WTC11 (cell line): ENCODE results near the gene LYL1. TPM values are rescaled to one million over a fixed set of nuclear protein-coding genes. Genes with fewer than 3 reads are reported as not detected.
A peak's percentile ranks its signal among the peaks of the same experiment; 100 is the strongest.

Experiments used
- ATAC-seq: fragments of 200-7000 bp; cut with Tn5 transposase; 2 replicates; pipeline ENCODE4 v1.10.0; 2021; ENCODE audit warnings: mild to moderate bottlenecking, moderate library complexity
- CTCF ChIA-PET: fragments of 300-600 bp; sonication (Branson Sonifier 250); formaldehyde crosslinking; loops from one replicate; lab custom pipeline; 2021; ENCODE audit warnings: antibody characterized with exemption; lab: Charles Lee
- POLR2A ChIA-PET: fragments of 350-600 bp; sonication (Branson Sonifier 250); formaldehyde crosslinking; loops from one replicate; lab custom pipeline; 2021; ENCODE audit warnings: antibody characterized with exemption; lab: Charles Lee
- DNase-seq: peaks from one replicate; pipeline ENCODE4 v3.0.0; 2021; ENCODE audit warnings: low spot score
- H3K27ac Mint-ChIP-seq: 2 replicates; pipeline ENCODE4 v1.8.0; 2021; ENCODE audit warnings: mixed read lengths
- H3K27me3 Mint-ChIP-seq: 2 replicates; pipeline ENCODE4 v1.8.0; 2021; ENCODE audit warnings: low read depth, mild to moderate bottlenecking, moderate library complexity, mixed read lengths
- H3K36me3 Mint-ChIP-seq: 2 replicates; pipeline ENCODE4 v1.8.0; 2021; ENCODE audit warnings: mixed read lengths
- H3K4me1 Mint-ChIP-seq: 2 replicates; pipeline ENCODE4 v1.8.0; 2022; ENCODE audit warnings: mixed read lengths
- H3K4me3 Mint-ChIP-seq: 2 replicates; pipeline ENCODE4 v1.8.0; 2021; ENCODE audit warnings: mild to moderate bottlenecking, moderate library complexity, mixed read lengths
- H3K9me3 Mint-ChIP-seq: 2 replicates; pipeline ENCODE4 v1.8.0; 2021; ENCODE audit warnings: mixed read lengths
- ATF2 ChIP-seq: sonication (generic); formaldehyde crosslinking; IDR thresholded peaks from 2 replicates; pipeline ENCODE4 v1.8.1; 2022; ENCODE audit warnings: low read depth, missing genetic modification reagents, borderline replicate concordance
- HMGA2 ChIP-seq: fragments of 250-450 bp; sonication (Bioruptor Pico); IDR thresholded peaks from 2 replicates; pipeline ENCODE4 v1.4.0; 2021; ENCODE audit warnings: mild to moderate bottlenecking, moderate library complexity
- IRF1 ChIP-seq: sonication (generic); formaldehyde crosslinking; IDR thresholded peaks from 2 replicates; pipeline ENCODE4 v1.8.0; 2023; ENCODE audit warnings: missing genetic modification reagents
- ZNF281 ChIP-seq: sonication (generic); formaldehyde crosslinking; IDR thresholded peaks from 2 replicates; pipeline ENCODE4 v1.8.0; 2023; ENCODE audit warnings: mild to moderate bottlenecking, missing genetic modification reagents
- ZNF423 ChIP-seq: fragments of 250-450 bp; sonication (Bioruptor Pico); IDR thresholded peaks from 2 replicates; pipeline ENCODE4 v2.1.2; 2022; ENCODE audit warnings: mild to moderate bottlenecking, moderate library complexity
- total RNA-seq: library from RNA; stranded (reverse); gene quantifications from 3 replicates; pipeline ENCODE4 v1.2.3, GENCODE V29; 2021
- TF ChIP-seq, protein P1 (sequence below): sonication (generic); formaldehyde crosslinking; IDR thresholded peaks from 2 replicates; pipeline ENCODE4 v1.8.0; 2022; ENCODE audit warnings: missing genetic modification reagents
- TF ChIP-seq, protein P2 (sequence below): fragments of 200-600 bp; IDR thresholded peaks from 2 replicates; pipeline ENCODE4 v1.8.0; 2022; ENCODE audit warnings: antibody characterized with exemption

Gene LYL1
- total RNA-seq, 1 experiment from 2014 or later = 1.2 TPM

- Mint-ChIP-seq H3K4me1 (peaks cover 38% of the 10 kb centered on the region), H3K4me3 (peak overlapping the region; percentile 89), H3K27me3 (peaks cover 66% of the 10 kb centered on the region), H3K9me3 (no peaks in the 10 kb centered on the region), H3K27ac (no peak overlapping the region), H3K36me3 (no peaks in the 10 kb centered on the region)
- ATAC-seq (peak; percentile 11), DNase-seq (peak; percentile 45)
- ChIA-PET POLR2A (interaction anchor here (0.5 to 1.6 kb wide), 9 partner anchors 10 to 740 kb away, joined by 3 to 6 read pairs (median 3); no protein-coding TSS in a partner anchor), CTCF (interaction anchor here (0.6 to 9.2 kb wide), 27 partner anchors 10 to 210 kb away, joined by 3 to 276 read pairs (median 11); partner anchors contain the start of genes IER2, NACC1, STX10 and TRMT1)
- TF ChIP-seq ZNF281 (CRISPR knock-in tag) (no peak), HMGA2 (CRISPR knock-in tag) (no peak), IRF1 (no peak), ZNF423 (no peak)
- TF ChIP-seq, protein P1, sequence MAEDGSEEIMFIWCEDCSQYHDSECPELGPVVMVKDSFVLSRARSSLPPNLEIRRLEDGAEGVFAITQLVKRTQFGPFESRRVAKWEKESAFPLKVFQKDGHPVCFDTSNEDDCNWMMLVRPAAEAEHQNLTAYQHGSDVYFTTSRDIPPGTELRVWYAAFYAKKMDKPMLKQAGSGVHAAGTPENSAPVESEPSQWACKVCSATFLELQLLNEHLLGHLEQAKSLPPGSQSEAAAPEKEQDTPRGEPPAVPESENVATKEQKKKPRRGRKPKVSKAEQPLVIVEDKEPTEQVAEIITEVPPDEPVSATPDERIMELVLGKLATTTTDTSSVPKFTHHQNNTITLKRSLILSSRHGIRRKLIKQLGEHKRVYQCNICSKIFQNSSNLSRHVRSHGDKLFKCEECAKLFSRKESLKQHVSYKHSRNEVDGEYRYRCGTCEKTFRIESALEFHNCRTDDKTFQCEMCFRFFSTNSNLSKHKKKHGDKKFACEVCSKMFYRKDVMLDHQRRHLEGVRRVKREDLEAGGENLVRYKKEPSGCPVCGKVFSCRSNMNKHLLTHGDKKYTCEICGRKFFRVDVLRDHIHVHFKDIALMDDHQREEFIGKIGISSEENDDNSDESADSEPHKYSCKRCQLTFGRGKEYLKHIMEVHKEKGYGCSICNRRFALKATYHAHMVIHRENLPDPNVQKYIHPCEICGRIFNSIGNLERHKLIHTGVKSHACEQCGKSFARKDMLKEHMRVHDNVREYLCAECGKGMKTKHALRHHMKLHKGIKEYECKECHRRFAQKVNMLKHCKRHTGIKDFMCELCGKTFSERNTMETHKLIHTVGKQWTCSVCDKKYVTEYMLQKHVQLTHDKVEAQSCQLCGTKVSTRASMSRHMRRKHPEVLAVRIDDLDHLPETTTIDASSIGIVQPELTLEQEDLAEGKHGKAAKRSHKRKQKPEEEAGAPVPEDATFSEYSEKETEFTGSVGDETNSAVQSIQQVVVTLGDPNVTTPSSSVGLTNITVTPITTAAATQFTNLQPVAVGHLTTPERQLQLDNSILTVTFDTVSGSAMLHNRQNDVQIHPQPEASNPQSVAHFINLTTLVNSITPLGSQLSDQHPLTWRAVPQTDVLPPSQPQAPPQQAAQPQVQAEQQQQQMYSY (CRISPR knock-in tag) = peak; percentile 67; the same call in 1 of the 2 replicates
Measured at GRCh38 chr19:13094771-13095392, 7.8 kb downstream of the LYL1 start.

- ChIA-PET CTCF (interaction anchor here (0.5 to 9.2 kb wide), 38 partner anchors 9 to 269 kb away, joined by 3 to 276 read pairs (median 6); partner anchors contain the start of genes DAND5, IER2, NACC1 and STX10), POLR2A (interaction anchor here (0.6 to 1.6 kb wide), 9 partner anchors 11 to 203 kb away, joined by 3 to 6 read pairs (median 3); partner anchors contain the start of gene GCDH)
- Mint-ChIP-seq H3K9me3 (no peaks in the 10 kb centered on the region), H3K27me3 (peaks cover 58% of the 10 kb centered on the region), H3K4me3 (no peak overlapping the region; the same call in 1 of the 2 replicates), H3K27ac (no peak overlapping the region), H3K4me1 (peaks cover 37% of the 10 kb centered on the region), H3K36me3 (no peaks in the 10 kb centered on the region)
- no peak for TF ChIP-seq ATF2 (CRISPR knock-in tag)
- TF ChIP-seq, protein P2, sequence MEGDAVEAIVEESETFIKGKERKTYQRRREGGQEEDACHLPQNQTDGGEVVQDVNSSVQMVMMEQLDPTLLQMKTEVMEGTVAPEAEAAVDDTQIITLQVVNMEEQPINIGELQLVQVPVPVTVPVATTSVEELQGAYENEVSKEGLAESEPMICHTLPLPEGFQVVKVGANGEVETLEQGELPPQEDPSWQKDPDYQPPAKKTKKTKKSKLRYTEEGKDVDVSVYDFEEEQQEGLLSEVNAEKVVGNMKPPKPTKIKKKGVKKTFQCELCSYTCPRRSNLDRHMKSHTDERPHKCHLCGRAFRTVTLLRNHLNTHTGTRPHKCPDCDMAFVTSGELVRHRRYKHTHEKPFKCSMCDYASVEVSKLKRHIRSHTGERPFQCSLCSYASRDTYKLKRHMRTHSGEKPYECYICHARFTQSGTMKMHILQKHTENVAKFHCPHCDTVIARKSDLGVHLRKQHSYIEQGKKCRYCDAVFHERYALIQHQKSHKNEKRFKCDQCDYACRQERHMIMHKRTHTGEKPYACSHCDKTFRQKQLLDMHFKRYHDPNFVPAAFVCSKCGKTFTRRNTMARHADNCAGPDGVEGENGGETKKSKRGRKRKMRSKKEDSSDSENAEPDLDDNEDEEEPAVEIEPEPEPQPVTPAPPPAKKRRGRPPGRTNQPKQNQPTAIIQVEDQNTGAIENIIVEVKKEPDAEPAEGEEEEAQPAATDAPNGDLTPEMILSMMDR = peak; percentile 32; the same call in 1 of the 2 replicates
- ATAC-seq = no peak
- DNase-seq = no peak
Measured at GRCh38 chr19:13094106-13094504, 8.6 kb downstream of the LYL1 start.
